Epithelial cell of prostate (primary cell): ENCODE results near the gene RAB40C.

Experiments used
- DNase-seq: peaks from one replicate; pipeline ENCODE4 v3.0.0-alpha.2; 2011; ENCODE audit warnings: low read depth, low spot score
- H3K27ac ChIP-seq: fragments of 450-650 bp; 2 replicates; pipeline ENCODE4 v1.5.1; 2017; ENCODE audit warnings: mild to moderate bottlenecking

RAB40C gene

DNA sequence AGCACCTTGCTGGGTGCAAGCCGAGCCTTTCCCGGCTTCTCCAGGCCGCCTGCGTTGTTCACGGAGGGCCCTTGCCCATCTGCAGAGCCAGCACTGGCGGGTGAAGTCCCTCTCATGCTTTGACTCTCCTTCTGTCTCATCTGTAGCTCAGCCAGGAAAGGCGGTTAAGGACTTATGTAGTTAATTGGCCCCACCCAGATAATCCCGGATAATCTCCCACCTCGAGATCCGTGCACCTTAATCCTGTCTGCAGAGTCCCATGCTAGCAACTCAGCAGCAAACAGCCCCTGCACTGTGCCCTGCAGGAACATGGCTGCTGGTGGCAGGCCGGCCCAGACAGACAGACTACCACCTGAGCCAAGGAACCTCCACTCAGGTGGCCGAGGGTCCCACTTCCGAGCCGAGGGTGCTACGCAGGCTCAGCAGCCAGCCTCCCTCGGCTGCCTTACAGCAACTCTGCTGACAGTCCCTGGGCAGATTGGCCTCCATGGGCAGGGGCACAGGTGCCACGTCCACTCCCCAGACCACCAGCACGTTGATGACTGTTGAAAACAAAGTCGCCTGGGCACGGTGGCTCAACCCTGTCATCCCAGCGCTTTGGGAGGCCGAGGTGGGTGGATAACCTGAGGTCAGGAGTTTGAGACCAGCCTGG lies 16.9 kb downstream of the RAB40C start:
- DNase-seq: no peak
- no peak overlapping the region for H3K27ac ChIP-seq

GRCh38 chr16:608019-608418 lies 18.2 kb downstream of the RAB40C start:
- H3K27ac ChIP-seq: no peak overlapping the region
- DNase-seq: no peak

DNA sequence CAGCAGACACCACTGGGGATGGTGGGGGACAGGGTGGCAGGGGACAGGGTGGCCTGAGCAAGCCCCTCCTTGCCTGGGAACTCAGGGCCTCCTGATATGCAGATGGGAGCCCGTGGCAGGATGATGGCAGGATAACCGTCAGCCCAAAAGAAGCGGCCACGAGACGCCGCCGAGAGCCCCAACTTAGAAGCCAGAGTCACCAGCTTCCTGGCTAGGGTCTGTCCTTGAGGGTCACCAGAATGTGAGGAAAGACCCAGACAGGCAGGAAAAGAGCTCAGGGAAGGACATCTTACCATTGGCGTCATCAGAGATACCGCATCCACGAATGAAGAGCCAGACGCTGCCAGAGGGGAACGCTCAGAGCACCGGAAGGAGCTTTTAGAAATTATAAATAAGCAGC lies 19.4 kb downstream of the RAB40C start:
- no peak overlapping the region for H3K27ac ChIP-seq
- no peak for DNase-seq

DNA sequence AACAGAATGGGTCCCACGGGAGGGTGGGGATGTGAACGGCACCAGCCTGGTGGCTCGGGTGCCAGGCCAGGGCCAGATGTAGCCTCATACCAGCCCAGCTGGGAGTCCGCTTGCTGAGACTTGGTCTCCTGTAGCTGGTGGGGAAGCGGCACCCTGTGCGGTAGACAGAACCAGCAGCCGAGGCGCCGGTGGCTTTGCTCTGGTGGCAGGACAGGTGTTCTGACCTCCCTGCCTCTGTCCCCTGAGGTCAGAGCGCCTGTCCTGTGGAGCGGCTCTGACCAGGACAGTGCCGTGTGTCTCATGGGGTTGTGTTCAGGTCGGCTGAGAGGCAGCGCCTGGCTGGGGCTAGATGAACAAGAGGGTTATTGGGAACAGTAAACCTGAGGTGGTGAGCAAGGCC lies 20.1 kb downstream of the RAB40C start:
- no peak for DNase-seq
- no peak overlapping the region for H3K27ac ChIP-seq

DNA sequence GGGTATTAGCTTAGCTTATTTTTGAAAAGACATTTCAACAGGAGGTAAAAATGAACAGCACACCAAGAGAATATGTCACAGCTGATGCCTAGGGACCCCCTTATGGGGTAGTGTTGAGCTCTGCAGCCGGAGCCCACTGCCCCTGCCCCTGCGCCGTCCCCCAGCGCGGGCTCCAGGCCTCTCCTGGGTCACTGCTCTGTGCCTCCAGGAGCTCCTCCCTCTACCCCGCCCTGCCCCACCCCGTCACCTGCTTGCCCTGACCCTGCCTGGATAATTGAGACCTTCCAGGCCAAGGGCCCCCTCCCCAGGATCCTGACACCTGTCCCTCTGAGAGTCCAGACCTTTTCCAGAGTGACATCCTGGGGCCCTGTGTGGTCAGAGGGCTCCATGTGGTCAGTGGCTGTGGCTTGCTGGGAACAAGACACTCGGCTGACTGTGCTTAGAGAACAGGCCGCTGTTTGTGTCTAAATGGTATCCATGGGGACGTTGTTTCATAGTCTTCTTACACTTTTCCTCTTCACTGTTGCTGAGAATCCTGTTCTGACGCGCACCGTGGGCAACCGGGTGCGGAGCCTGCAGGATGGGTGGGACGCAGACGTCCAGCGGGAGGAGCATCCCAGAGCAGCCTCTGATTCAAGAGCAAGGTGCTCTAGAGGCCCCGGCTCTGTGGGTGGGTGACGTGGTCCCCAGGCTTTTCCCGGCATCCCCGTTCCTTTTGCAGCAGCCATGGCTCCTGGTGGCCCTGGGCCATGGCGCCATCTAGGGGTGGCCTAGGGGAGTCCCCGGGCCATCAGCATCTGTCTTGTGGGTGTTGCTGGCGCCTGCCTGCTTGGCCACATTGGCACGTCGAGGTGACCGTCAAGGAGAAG lies 20.9 kb downstream of the RAB40C start:
- peak; percentile 64 for DNase-seq
- H3K27ac ChIP-seq: no peak overlapping the region

GRCh38 chr16:615122-615521 lies 25.3 kb downstream of the RAB40C start:
- no peak overlapping the region for H3K27ac ChIP-seq
- no peak for DNase-seq

DNA sequence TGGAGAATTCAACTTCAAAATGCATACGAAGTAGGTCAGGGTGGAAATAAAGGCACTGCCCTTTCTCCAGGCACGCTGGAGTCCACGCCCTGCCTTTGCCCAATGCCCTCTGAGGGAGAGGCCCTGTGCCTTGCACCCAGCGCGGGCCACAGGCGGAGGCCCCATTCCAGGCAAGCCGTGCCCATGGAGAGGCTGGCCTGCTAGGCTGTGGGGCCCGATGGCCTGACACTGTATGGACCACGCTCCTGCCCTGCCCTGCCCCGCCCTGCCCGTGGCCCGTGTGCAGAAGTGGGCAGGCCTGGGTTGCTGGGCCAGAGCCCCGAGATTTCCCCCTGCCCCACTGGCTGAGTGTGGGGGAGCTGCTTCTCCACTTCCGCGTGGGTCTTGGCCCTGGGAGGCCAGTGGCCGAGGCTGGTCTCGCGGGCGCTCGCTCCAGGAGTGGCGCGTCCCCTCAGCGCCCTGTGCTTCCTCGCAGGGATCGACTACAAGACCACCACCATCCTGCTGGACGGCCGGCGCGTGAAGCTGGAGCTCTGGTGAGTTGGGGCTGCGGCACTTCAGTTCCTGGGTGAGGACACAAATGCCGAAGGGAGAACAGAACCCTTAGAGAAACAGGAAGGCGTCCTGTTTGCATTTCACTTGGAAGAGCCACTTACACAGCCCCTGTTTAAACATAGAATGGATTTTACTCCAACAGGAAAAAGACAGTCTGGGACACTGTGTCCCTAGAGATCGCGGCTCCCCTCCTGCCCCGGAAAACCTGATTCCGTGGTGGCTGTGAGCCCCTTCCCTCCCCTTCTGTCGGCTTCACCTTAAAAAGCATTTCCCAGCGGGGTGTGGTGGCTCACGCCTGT lies 27.1 kb downstream of the RAB40C start:
- no peak overlapping the region for H3K27ac ChIP-seq

DNA sequence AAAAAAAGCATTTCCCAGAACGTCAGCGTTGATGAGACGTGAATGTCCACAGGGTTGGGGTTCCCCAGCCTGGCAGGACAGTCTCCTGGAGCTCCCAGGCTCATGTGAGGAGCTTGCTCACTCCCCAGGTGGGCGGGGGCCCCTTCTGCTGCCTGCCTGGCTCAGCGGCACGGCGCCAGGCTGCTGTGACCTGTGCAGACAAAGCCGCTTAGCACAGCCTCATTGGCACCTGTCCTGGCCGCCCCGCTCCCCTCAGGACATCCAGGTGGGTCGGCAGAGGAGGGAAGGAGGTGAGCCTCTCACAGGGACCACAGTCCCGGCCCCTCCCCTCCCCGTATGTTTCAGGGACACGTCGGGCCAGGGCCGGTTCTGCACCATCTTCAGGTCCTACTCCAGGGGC lies 28.0 kb downstream of the RAB40C start:
- no peak overlapping the region for H3K27ac ChIP-seq

More for the DNA sequence above, 27.1 kb downstream of the RAB40C start:
- no peak for DNase-seq

DNA sequence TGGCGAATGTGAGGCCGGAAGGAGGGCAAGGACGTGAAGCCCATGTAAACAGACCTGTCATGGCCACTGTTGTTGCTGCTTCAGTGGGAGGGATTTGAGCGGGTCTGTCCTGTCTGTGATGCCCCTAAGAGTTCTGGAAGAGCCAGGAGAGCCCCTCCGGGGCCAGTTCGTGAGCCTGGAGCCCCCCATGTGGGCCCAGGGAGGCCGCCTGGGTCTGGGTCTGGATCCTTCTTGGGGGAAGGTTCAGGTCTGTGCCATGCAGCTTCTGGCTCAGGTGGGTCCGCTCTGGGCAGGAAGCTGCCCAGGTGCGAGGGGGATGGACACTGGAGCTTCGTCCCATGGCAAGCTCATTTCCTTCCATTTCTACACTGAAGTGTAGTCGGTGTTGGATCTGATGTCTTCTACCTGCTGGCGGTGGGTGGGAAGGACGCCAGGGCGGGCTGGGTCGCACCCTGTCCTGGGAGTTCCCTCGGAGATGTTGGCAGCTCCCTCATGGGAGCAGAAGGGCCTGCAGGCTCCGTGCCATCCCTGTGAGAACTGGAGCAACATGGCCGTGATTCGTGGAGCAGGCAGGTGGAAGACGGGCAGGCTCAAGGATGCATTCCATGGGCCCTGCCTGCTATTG lies 29.7 kb downstream of the RAB40C start:
- no peak overlapping the region for H3K27ac ChIP-seq
- DNase-seq: no peak

More for the DNA sequence above, 28.0 kb downstream of the RAB40C start:
- DNase-seq: no peak

- H3K27ac ChIP-seq: no peak overlapping the region
- DNase-seq: no peak
Observed at GRCh38 chr16:620700-621525, 31.0 kb downstream of the RAB40C start.

GRCh38 chr16:621526-622105 lies 31.8 kb downstream of the RAB40C start:
- no peak overlapping the region for H3K27ac ChIP-seq

DNA sequence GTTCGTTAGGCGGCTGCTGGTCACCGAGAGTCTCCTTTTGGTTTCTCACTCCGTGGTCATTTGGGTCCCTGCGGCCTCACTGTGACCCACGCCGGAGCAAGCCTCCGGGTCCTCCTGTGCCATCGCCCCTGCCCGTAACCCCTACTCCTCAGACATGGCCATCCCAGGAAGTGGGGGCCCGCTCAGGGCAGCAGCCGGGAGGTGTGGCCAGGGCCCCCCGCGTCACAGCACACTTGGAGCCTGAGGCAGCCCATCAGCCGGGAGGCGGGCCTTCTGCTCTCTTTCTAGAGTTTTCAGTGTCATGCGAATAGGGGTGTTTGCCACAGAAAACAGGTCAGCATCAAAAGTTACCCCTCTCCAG lies 33.0 kb downstream of the RAB40C start:
- DNase-seq: no peak
- H3K27ac ChIP-seq: no peak overlapping the region

More at GRCh38 chr16:621526-622105, 31.8 kb downstream of the RAB40C start:
- DNase-seq: no peak

DNA sequence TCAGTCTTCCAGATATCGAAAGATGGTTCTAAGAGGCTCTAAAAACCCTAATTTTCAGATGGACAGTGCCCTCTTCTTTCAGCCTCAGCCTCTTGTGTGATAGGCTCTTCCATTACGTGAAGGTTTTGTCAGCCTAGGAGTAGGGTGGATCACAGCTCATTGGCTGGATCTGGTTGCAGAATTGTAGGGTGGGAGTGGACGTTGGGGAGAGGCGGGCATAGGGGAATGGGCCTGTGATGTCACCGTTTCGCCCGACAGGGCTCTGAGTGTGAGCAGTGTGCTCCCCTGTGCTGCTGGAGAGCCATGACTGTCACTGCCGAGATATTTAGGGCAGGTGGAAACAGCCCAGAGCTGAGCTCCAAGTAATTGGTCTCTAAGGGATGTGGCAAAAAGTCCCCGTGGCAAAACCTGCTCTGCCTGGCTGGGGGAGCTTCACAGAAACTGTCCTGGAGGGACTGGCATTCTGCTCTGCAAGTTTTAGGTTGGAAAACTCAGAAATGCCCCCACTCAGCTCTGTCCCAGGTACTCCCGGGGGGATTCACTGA lies 34.7 kb downstream of the RAB40C start:
- no peak overlapping the region for H3K27ac ChIP-seq
- DNase-seq: no peak

- DNase-seq: no peak
- H3K27ac ChIP-seq: no peak overlapping the region
Observed at GRCh38 chr16:625117-625976, 35.5 kb downstream of the RAB40C start.

DNA sequence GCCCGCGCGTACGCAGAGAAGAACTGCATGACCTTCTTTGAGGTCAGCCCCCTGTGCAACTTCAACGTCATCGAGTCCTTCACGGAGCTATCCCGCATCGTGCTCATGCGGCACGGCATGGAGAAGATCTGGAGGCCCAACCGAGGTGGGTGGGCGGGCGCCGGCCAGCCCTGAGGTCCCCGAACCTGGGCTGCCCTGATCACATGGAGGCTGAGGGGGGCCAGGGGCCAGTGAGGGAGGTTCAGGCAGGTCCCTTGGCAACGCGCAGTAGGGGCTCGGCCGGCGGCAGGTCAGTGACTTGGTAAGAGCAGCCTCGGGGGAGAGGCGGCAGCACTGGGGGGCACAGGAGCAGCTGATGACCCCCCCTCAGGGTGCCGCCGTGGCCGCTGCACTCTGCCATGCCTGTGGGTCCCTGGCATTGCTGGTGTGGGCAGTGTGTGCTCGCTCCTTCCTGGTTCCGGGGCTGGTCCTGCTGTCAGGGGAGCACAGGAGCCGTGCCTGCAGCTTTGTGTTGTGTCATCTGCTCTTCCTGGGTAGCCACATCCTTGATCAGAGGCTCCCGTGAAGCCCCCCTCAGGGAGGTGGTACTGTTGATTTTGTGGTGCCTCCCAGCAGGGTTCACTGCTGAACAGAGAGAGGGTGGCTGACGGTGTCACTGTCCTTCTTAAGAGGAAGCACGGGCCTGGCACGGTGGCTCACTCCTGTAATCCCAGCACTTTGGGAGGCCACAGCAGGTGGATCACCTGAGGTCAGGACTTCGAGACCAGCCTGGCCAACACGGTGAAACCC lies 36.3 kb downstream of the RAB40C start:
- no peak overlapping the region for H3K27ac ChIP-seq

DNA sequence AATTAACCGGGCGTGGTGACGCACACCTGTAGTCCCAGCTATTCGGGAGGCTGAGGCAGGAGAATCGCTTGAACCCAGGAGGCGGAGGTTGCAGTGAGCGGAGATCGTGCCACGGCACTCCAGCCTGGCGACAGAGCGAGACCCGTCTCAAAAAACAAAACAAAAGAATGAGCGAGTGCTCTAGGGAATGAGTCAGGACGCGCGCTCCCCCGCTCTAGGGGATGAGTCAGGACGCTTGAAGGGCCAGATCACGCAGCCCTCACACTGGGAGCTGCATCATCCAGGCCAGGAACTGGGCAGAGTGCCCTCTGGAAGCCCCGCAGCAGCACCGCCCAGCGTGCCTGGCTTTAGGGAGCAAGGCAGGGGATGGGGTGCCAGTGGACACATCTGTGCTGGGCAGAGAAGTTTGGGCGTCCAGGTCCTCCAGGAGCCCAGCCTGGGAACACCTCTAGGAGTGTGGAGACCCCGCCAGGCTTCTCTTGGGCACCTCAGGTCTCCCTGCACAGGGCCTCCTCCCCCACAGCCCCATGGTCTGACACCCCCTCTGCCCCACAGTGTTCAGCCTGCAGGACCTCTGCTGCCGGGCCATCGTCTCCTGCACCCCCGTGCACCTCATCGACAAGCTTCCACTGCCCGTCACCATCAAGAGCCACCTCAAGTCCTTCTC lies 37.1 kb downstream of the RAB40C start:
- H3K27ac ChIP-seq: no peak overlapping the region
- peak; percentile 74 for DNase-seq

More for the DNA sequence above, 36.3 kb downstream of the RAB40C start:
- no peak for DNase-seq
